ENCODE data around the gene ERG.

DNA sequence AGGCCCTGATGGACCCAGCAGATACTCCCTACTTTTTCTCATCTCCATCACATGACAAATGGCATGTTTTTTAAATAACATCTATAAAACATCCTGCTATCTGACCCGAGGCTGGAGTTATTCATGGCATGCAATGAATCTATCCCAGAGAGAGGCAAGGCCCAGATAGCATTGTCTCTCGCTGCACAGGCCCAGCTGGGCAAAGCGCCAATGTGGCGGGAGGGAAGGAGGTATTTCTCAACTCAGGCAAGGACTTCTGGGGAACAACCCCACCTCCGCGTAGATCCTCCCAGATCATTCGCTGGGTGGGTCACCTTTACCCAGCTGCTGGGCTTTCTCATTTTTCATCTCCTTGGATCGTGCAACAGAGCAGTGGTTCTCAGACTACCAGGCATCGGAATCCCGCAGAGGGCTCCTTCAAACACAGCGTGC lies 59.8 kb downstream of the ERG start:
- TF ChIP-seq GATA2 (IDR thresholded peaks at IDR 0.05; ENCODE audit: low read depth, low read length) (no peak), GATA3 (IDR thresholded peaks at IDR 0.05; ENCODE audit: low read depth, low read length) (no peak)

Measured in SH-SY5Y (cell line).